Activated gamma-delta T cell treated with anti-CD3 and anti-CD28 coated beads, Interleukin-2, amount 50 U/mL, for 16 hours (primary cell): Measurements from ENCODE around the gene TRIP6.

Source experiments
- DNase-seq: peaks from one replicate; pipeline ENCODE4 v3.0.0-alpha.2; 2020; ENCODE audit warnings: low read depth

The TRIP6 gene

GRCh38 chr7:100874577-100875355 is 7.6 kb downstream of the TRIP6 start, which contains the start of gene SRRT:
SRRT (plus strand) TSS chr7:100875103; CDS start chr7:100875591, 488 bp downstream.
- DNase-seq: peak; percentile 97

- no peak for DNase-seq
Observed at GRCh38 chr7:100875356-100875751, 8.2 kb downstream of the TRIP6 start.

- DNase-seq: no peak
Observed at GRCh38 chr7:100878013-100878412, 10.8 kb downstream of the TRIP6 start.

- DNase-seq: no peak
Observed at GRCh38 chr7:100878685-100879084, 11.5 kb downstream of the TRIP6 start.

- DNase-seq: no peak
Observed at GRCh38 chr7:100879685-100880261, 12.6 kb downstream of the TRIP6 start.

- no peak for DNase-seq
Observed at GRCh38 chr7:100880645-100881044, 13.5 kb downstream of the TRIP6 start.

GRCh38 chr7:100881136-100881535 is 13.9 kb downstream of the TRIP6 start:
- DNase-seq: no peak

GRCh38 chr7:100882201-100882600 is 15.0 kb downstream of the TRIP6 start:
- DNase-seq: no peak

GRCh38 chr7:100882785-100883526 is 15.8 kb downstream of the TRIP6 start:
- DNase-seq: no peak

GRCh38 chr7:100884736-100885439 is 17.7 kb downstream of the TRIP6 start:
- no peak for DNase-seq

GRCh38 chr7:100885440-100886141 is 18.4 kb downstream of the TRIP6 start:
- no peak for DNase-seq

GRCh38 chr7:100886142-100886935 is 19.2 kb downstream of the TRIP6 start:
- no peak for DNase-seq

- DNase-seq: no peak
Observed at GRCh38 chr7:100886936-100887515, 19.8 kb downstream of the TRIP6 start.

- DNase-seq: no peak
Observed at GRCh38 chr7:100887516-100888290, 20.5 kb downstream of the TRIP6 start.

GRCh38 chr7:100888291-100888987 is 21.3 kb downstream of the TRIP6 start:
- no peak for DNase-seq

- DNase-seq: no peak
Observed at GRCh38 chr7:100888988-100889750, 22.0 kb downstream of the TRIP6 start, which contains the start of gene UFSP1. UFSP1 (minus strand) TSS chr7:100889715; CDS start chr7:100889271, 444 bp downstream.

- no peak for DNase-seq
Observed at GRCh38 chr7:100890653-100891567, 23.7 kb downstream of the TRIP6 start.
